NCI-H1436 (cell line): Measurements from ENCODE around the gene ABLIM2.

Experiments used
- DNase-seq: peaks from one replicate; lab custom pipeline; 2025; lab: John Stamatoyannopoulos, UW

ABLIM2 gene

DNA sequence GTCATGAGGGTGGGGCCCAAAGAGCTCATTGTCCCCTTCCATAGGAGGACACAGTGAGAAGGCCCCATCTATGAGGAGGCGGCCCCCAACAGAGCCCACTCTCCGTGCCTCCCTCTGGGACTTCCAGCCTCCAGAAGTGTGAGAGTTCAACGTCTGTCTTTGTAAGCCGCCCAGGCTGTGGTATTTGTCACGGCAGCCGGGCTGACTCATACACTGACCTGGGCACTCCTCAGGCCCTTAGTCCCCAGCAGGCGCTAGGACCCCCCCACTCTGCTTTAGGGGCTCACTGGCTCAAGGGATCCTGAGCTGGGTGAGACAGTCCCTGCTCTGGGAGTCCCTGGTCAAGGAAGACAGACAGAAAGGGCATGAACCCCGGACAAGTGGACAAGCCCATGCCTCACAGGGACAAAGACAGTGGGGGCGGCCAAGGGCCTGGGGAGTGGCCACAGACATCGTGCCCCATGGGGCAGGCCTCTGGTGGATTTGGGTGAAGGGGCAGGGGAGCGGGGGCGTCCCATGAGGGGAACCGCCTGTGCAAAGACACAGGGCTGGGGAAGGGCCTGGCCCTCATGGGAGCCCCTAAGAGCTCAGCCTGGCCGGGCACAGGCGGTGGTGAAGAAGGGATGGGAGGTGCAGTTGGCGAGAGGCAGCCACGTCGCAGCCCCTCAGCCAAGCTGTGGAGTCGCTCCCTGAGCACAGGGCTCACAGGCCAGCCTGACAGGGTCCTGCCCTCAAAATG is 21.5 kb downstream of the ABLIM2 start:
- DNase-seq: no peak

DNA sequence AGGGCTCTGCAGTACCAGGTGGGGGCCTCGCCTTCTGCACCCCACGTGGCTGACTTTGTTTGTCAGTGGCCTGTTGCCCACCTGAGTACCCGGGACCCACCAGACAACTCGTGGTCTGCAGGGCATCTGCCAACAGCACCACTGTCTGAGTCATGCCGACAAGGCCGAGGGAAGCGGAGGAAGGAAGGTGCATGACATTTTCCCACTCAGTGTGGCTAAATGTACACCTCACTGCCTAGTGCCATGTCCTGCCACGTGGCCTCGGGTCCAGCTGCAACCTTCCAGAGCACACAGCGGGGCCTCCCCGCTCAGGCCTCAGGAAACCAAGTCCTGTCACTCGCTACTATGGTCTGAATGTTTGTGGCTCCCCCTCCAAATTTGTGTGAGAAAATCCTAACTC is 22.1 kb downstream of the ABLIM2 start:
- no peak for DNase-seq

DNA sequence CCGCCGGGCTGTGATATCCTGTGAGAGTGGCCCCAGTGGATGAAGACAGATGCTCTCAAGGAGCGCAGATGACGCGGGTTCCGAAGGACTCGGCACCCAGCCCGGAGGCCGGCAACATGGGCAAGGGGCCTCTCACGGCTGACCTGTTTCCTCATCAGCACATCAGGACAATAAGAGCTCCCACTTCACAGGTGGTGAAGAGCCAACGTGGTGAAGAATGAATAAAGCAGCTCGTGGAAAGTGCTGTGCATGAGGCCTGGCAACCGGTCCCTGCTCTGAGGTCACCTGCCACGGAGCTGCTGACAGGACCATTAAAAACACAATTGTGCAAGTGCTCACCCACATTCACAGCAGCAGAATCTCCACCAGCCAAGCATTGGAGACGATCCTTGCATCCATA is 22.9 kb downstream of the ABLIM2 start:
- no peak for DNase-seq

DNA sequence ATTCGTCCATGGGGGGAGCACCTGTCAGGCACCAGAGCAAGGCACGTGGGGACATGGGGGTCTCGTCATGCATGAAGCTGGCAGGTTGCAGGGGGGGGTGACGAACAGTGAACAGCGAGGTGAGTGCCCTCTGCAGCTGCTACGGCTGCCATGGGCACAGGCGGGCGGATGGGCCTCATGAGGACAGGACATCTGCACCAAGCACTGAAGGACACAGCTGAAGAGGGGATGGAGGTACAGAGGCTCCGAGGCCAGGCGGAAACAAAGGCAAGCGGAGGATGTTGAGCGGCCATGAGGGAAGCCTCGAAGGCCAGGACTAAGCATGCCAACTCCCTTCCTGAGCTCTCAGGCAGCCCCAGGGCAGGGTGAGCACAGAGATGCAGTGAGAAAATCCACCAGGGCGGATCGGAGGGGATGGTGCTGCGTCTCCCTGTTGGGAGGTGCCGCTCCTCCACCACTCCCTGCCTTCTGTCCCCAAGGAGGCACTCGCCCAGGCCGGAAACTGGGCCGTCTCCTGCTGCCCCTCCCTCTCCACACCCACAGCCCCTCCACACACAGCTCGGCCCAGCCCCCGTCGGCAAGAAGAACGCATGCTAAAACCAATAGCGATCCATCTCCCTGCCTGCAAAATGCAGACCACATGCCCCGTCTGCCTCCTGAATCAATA is 24.6 kb downstream of the ABLIM2 start:
- DNase-seq: no peak

DNA sequence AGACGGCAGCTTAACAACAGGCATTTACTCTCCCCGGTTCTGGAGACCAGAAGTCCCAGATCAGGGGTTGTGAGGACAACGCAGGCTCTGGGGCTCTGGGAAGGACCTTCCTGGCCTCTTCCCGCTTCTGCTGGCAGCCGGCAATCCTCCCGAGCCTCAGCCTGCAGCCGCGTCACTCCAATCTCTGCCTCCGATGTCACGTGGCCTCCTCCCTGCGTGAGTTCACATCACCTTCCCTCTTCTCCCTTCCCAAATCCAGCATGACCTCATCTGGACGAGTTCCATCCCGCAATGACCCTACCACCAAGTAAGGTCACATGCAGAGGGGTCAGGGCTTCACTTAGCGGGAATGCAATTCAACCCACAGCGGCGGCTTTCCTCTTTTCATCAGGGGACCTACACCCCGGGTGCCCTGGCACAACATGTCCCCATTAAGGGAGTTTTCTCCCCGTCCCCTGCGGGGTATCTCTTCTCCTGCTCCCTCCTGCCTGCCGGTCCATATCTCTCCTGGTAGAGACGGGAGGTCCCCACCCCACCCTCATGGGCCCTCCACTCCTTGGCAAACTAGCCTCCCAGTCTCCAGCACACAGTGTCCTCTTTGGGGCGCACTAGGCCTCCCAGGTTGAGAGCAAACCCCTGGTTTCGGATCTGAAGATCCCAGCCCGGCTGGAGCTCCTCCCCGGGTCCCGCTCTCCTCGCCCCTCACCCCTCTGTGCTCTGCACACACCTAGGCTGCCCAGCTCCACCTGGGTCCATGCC is 25.5 kb downstream of the ABLIM2 start:
- DNase-seq: no peak

DNA sequence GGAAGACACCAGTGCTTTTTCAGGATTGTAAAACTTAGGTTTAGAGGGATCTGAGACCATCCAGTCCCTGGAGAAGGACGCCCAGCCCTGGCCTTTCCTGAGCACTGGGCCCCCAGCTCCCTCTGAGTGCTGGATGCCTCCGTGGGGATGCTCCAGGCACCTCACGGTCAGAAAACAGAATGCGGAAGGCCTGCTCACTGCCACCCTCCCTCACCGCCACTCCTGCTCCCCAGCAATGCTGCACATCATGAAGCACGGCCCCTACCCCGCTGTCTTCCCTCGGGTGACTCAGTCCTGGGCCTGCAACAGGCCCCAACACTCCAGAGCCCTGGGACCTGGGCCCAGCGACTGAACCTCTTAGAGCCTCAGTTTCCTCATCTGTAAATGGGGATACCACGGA is 26.2 kb downstream of the ABLIM2 start:
- no peak for DNase-seq

DNA sequence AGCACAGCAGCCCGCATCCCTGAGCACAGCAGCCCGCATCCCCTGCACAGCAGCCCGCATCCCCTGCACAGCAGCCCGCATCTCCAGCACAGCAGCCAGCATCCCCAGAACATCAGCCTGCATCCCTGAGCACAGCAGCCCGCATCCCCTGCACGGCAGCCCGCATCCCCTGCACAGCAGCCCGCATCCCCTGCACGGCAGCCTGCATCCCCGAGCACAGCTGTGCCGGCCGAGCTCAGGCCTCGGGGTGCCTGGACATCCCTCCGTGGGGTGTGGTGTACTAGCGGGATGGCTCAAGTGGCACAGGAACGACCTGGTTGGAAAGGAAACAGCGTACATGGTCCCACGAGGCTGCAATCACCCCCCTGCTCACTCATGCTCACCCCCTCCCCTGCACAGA is 26.8 kb downstream of the ABLIM2 start:
- DNase-seq: no peak

DNA sequence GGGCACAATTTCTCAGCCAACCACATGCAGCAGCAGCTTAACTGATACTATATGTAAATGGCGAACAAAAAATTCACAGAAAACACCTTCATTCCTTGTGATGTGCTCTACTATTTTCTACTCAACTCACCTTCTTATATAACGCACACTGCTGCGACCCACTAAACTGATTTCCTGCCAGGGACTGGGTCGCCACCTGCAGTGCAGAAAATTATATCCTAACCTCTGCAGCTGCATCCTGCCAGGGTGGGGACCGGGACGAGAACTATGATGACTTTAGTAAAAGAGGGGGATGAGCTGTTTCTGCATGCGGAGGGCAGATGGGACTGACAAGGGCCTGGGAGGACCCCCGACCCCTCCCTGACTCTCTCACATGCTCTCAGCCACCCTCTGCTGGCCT is 27.4 kb downstream of the ABLIM2 start:
- no peak for DNase-seq

DNA sequence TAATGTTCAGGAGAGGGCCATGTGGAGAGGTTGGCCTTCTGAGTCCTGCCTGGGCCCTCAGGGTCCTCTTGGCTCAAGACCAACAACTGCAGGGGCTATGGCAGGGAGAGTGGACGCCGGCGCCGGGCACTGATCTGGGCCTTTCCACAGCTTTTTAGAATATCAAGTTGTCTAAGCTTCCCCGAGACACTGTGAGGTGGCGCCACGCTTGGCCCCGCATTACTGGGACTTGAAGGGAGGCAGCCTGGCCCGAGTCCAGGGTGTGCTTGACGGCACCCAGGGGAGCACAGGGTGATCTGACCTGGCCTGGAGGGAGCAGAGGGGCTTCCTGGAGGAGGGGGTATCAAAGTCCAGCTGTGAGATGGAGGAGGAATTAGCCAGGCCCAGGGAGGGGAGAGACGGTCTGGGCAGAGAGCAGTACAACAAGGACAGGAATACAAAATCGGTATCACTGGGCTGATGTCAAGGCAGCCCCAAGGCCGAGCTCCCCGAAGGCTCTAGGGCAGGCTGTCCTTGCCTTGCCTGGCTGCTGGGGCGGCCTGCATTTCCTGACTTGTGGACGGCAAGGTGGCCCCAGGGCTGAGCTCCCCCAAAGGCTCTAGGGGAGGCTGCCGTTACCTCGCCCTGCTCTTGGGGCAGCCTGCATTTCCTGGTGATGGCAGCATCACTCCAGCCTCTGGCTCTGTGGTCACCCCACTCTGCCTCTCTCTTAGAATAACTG is 28.1 kb downstream of the ABLIM2 start:
- DNase-seq: no peak

DNA sequence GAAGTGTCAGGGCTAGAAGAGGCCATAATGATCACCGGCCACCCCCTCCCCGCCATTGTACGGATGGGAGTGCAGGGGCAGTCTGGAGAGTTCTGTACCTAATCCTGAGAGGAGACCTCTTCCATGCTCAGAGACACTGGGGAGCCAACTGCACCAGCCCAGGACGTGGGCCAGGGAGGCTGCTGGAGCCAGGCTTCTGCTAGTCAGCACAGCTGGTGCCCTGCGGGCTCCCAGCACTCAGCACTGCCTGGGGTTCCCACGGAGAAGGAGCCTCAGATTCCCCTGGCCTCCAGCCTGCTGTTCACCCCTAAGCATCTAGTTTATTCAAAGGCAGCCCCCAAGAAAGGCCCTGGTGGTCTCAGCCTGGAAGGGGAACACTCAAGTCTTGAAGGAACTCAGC is 28.8 kb downstream of the ABLIM2 start:
- DNase-seq: no peak

DNA sequence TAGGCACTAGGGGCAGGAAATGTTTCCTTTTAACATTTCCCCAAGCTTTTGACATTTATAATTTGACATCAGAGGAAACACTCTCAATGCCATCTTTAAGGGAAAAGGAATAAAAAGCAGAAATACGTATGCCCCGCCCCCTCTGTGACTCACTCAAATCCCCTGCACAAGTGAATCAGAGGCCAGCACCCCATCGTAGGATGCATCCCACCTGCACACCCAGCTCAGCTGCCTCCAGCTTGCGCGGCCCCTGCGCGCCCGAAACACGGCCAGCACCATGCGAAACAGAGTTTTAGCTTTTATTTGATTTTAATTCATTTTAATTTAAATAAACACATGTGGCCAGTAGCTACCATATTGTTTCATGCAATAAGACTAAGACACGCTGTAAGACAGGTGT is 29.5 kb downstream of the ABLIM2 start:
- DNase-seq: no peak

DNA sequence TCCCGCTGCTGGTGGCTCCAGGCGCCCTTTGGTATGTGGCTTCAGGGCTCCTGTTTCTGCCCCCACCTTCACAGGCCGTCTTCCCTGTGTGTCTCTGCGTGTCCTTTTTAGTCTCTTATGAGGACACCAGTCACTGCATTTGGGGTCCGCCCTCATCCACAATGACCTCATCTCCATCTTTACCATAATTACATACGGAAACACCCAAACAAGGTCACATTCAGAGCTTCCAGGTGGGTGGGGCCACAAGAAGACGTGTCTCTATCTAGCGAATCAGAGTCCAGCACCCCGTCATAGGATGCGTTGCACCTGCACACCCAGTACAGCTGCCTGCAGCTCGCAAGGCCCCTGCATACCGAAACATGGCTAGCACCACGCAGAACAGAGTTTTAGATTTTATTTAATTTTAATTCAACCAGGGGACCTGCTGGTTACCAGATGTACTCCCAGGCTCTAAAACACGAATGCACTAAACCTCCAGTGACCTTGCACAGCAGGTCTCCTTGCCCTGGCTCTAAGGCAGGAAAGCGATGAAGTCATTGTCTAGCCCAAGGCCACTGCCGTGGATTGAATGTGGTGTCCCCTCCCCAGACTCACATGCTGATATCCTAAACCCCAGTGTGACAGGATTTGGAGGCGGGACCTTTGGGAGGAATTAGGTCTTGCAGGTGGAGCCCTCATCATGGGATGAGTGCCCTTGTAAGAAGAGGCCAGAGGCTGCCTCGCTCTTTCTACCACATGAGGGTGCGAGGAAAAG is 30.3 kb downstream of the ABLIM2 start:
- no peak for DNase-seq

DNA sequence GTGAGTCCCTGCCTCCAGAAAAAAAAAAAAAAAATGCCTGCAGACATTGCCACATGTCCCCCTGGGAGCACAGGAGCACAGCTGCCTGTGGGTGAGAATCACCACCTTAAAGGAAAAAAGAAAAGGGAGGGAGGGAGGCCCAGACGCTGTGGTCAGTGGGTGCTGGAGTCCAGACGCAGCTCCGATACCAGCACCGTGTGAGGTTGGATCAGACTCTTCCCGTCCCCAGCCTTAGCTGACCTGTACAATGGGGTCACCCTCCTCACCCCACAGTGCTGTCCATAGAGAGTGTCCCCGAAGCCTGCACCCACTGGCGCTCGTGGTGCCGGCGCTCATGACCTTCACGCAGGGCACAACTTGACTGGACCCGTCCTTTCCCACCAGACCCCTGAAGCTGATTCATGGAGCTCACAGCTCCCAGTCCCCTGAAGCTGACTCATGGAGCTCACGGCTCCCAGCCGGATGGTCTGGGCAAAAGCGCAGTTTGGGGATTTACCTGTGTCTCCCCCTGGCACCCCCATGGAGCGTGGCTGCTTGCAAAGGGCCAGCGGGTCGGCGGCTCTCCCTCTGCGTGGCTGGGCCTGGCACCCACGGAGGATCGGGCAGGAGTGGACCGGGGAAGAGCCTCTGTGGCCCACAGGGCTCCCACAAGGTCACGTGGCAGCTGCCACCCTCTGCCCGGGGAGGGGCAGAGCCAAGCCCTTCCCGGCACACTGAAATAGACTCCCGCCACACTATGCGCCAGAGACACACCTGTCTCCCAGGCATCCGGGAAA is 31.4 kb downstream of the ABLIM2 start:
- DNase-seq: no peak

DNA sequence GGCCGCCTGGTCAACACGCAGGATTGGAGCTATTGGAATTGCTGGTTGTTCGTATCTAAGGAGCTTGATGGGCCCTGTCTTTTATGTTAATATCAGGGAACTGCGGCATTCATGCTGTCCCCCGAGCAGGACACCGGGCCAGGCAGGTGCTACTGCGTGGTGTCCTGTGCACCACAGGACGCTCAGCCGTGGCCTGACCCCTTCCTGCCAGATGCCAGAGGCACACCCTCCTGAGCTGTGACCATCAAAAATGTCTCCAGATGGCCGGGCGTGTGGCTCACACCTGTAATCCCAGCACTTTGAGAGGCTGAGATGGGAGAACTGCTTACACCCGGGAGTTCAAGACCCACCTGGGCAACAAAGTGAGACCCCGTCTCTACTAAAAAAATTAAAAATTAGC is 32.1 kb downstream of the ABLIM2 start:
- no peak for DNase-seq

DNA sequence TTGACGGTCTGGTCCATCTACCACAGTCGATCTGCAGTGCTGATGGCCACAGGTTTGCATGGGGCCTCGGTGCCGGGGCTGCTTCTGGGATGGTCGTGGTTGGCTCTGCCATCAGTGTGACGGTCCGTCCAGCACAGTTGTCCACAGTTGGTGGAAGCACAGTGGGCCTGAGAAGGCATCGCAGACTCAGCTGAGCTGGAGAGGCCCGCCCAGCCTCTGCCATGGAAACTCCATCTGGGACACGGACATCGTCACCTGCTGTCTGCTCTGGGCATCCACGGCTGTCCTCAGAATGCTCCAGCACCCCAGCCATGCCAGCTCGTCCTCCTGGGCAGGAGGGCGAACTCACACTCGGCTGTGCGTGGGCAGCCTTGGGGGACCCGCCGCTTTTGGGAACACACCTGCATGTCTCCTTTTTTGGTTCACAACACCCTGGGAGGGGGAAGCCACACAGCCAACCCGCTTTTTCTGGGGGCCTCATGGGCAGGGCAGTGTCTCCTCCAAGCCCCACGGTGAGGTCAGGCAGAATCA is 33.0 kb downstream of the ABLIM2 start:
- no peak for DNase-seq

DNA sequence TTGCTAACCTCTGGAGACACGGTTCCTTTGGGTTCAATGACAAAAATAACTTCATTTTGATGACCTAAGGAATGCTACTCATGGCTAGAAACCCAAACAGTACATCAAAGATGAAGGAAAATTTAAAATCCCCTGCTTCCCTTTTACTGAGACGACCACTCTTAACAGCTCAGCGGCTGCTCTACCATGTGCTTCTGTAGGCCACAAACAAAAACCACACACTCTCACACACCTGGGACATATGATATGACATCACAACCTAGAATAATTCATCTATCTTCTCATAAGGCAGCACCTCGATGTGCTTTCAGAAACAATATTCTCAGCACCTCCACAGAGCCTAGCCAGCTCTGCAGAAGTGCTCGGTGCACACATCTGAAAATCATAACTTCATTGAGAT is 34.7 kb downstream of the ABLIM2 start:
- DNase-seq: no peak

DNA sequence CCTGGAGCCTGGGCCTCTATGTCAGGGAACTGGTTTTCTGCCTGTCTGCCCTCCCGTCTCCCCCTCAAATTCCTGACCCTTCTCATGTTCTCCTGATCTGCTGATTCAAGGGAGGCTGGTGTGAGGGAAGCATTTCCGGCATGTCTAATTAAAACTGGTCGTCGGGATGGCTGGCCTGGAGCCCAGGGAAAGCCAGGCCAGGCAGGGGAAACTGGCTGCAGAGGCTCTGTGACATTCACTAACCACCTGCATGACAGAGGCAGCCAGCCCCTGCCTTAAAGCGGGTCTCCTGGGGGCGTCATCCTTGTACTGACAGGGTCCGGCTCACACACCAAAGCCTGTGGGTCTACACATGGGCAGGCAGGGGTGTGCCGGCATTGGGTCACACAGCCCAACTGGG is 35.2 kb downstream of the ABLIM2 start:
- DNase-seq: no peak

DNA sequence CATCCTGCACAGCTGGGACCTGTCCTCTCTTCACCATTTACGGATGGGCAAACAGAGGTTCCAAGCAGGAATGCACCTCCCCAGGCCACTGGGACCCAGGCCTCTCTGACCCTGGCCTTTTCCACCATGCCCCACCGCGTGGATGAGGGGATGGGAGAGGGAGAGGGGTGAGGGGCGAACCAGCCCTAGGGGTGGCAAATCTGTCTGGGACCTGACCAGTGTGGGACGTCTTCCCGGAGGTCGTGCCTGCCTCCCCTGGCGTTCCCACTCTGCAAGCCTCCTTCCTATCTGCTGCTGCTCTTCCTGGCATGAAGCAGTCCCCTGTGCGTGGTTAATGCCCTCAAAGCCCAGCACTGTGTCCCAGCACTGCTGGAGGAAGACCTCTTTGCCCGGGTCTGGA is 35.9 kb downstream of the ABLIM2 start:
- no peak for DNase-seq

DNA sequence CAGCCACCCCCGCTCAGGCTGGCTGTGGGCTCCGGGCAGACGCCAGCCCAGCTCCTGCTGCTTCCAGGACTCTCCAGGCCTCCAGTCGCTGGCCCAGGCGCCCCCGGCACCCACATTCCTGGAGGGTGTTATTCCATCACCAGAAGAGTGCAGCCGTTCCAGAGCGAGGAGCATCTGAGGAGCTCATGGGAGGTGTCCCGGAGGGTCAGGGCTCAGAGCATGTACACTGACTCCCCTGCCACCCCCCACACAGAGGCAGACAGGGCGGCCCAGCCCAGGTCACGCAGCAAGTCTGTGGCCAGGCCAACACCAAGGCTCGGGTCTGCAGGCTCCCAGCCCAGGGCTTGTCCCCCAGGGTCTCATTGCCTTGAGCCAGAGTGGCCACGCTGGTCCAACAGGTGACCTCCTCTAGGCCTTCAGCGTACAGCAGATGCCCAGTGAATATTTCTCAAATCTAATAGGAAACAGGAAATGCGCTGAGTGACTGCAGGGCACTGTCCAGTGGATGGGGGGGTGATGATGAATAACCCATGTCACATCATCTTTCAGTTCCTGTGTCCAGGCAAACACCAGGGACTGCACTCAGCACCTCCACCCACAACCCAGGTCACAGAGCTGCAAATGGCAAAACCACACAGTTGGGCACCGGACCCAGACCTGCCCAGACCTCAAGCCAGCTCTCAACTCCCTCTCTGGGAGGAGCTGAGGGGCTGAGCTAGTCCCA is 37.2 kb downstream of the ABLIM2 start:
- no peak for DNase-seq

DNA sequence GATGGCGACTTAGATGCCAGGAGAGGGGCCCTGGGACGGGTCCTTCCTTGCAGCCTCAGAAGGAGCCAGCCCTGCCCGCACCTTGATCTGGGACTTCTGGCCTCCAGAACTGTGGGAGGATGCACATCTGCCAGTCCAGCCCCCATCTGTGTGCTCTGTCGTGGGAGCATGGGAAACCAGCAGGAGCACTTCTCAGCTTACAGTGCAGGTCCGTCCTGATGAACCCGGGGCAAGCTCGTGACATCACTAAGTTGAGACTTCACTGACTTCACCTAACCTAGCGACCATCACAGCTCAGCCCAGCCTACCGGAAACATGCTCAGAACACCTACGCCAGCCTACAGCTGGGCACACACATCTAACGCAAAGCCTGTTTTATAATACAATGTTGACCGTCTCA is 38.1 kb downstream of the ABLIM2 start:
- no peak for DNase-seq
